Activated CD8-positive, alpha-beta T cell treated with anti-CD3 and anti-CD28 coated beads, Interleukin-2, amount 10 ng/mL, durations not matched to agents 7 days and 5 days (primary cell): ENCODE data around the gene TCIRG1. TPM values are rescaled to one million over a fixed set of nuclear protein-coding genes. Genes with fewer than 3 reads are reported as not detected.

Experiments used
- ATAC-seq: fragments of 150-1000 bp; cut with Tn5 transposase; one replicate; pipeline ENCODE4 v1.10.0; 2021; ENCODE audit warnings: moderate library complexity
- CTCF ChIA-PET: fragments of 350-600 bp; sonication (Branson Sonifier 250); formaldehyde crosslinking; loops from one replicate; lab custom pipeline; 2021; ENCODE audit warnings: antibody characterized with exemption; lab: Charles Lee
- POLR2A ChIA-PET: fragments of 350-600 bp; sonication (Branson Sonifier 250); formaldehyde crosslinking; loops from one replicate; lab custom pipeline; 2021; ENCODE audit warnings: antibody characterized with exemption; lab: Charles Lee
- DNase-seq: peaks from one replicate; pipeline ENCODE4 v3.0.0-alpha.2; 2020
- H3K27ac Mint-ChIP-seq: one replicate; pipeline ENCODE4 v1.8.0; 2021; ENCODE audit warnings: mild to moderate bottlenecking, mixed read lengths
- H3K27me3 Mint-ChIP-seq: one replicate; pipeline ENCODE4 v1.8.0; 2021; ENCODE audit warnings: low read depth, mixed read lengths
- H3K36me3 Mint-ChIP-seq: one replicate; pipeline ENCODE4 v1.8.0; 2021; ENCODE audit warnings: low read depth, mixed read lengths
- H3K4me1 Mint-ChIP-seq: one replicate; pipeline ENCODE4 v1.8.0; 2021; ENCODE audit warnings: low read depth, mixed read lengths
- H3K4me3 Mint-ChIP-seq: one replicate; pipeline ENCODE4 v1.8.0; 2021; ENCODE audit warnings: mild to moderate bottlenecking, mixed read lengths
- H3K9me3 Mint-ChIP-seq: one replicate; pipeline ENCODE4 v1.8.0; 2022; ENCODE audit warnings: mixed read lengths; ENCODE audit not compliant: insufficient read depth
- total RNA-seq, 2 experiments: library from RNA; stranded (reverse); gene quantifications; one replicate each; pipeline ENCODE4 v1.2.3, GENCODE V29; 2021

Gene TCIRG1
- total RNA-seq, 2 experiments from 2014 or later: 238 to 263 TPM

DNA sequence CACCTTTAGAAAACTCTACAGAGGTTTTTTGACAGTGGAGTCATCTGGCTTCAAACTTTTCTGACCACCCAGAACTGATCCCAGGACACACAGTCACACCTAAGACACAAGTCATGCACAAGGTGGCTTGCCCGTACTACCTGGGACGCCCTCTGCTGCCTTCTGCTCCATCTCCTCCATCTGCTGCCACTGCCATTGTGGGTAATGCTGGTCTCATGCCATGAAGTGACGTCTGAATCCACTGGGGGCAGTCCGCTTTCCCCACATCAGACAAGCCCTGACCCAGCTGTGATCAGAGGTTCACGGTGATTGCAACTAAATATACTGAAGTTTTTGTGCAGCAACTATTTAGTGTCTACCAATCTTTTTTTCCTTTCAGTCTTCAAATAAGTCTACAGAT is 13.8 kb upstream of the TCIRG1 start:
- no peaks in the 10 kb centered on the region for H3K9me3 Mint-ChIP-seq
- no peaks in the 10 kb centered on the region for H3K27me3 Mint-ChIP-seq
- DNase-seq: peak; percentile 39
- CTCF ChIA-PET: interaction anchor here (1.3 to 1.5 kb wide), 2 partner anchors 15 to 92 kb away, joined by 3 to 4 read pairs; no protein-coding TSS in a partner anchor
- no peaks in the 10 kb centered on the region for H3K36me3 Mint-ChIP-seq
- peaks cover 30% of the 10 kb centered on the region for H3K4me1 Mint-ChIP-seq
- H3K4me3 Mint-ChIP-seq: no peak overlapping the region
- POLR2A ChIA-PET: no interaction called here
- ATAC-seq: peak; percentile 44
- no peak overlapping the region for H3K27ac Mint-ChIP-seq

DNA sequence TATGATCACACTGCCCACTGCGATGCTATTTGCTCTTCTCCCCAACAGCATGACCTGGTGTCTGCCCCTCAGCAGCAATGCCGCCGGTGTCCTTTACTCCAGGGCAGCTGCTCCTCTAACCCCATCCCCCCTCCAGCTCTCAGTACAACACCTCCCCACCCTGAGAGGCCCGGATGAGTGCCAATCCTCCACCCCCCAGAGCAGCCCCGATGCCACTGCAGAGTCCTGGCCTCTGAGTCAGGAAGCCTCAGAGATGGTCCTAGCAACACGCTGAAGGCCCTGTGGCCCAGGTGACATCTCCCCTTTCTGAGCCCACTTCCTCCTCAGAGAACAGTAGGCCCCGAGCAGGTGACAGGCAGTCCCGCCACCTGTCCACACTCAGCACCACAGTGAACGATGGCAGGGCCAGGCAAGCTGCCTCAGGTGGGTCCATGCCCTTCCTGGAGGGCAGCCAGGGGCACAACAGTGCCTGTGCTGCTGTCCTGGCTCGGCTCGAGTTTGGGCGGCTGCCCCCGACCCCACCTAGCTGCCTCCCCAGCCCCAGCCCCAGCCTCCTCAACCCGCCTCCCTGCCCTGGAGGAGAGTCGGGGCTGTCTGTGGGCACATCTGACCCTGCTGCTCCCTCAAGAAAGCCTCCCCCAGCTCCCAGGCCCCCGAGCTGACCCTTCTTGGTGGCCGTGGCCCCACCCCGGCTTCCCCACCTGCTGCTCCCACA is 12.3 kb upstream of the TCIRG1 start:
- H3K4me1 Mint-ChIP-seq: peaks cover 35% of the 10 kb centered on the region
- H3K36me3 Mint-ChIP-seq: peaks cover 6% of the 10 kb centered on the region
- no peaks in the 10 kb centered on the region for H3K27me3 Mint-ChIP-seq
- no peaks in the 10 kb centered on the region for H3K9me3 Mint-ChIP-seq
- ChIA-PET CTCF (no interaction called here), POLR2A (no interaction called here)
- no peak overlapping the region for H3K4me3 Mint-ChIP-seq
- H3K27ac Mint-ChIP-seq: no peak overlapping the region
- ATAC-seq: no peak
- no peak for DNase-seq

DNA sequence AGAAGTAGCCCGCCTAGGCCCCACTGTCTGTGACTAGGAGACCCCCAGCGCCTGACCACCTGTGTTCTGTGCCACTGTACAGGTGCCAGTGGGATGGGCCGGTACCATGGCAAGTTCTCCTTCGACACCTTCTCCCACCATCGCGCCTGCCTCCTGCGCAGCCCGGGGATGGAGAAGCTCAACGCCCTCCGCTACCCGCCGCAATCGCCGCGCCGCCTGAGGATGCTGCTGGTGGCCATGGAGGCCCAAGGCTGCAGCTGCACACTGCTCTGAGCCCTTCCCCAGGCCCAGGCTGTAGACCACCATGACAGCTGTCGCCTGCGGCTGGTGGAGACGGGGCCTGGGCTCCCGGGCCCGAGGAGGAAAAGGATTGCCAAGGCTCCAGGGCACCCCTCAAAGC is 11.2 kb upstream of the TCIRG1 start:
- ChIA-PET POLR2A (interaction anchor here (0.9 kb wide), 1 partner anchor 20 kb away, joined by 3 read pairs; no protein-coding TSS in a partner anchor), CTCF (no interaction called here)
- H3K4me1 Mint-ChIP-seq: peaks cover 39% of the 10 kb centered on the region
- H3K27ac Mint-ChIP-seq: no peak overlapping the region
- H3K27me3 Mint-ChIP-seq: no peaks in the 10 kb centered on the region
- DNase-seq: no peak
- no peak for ATAC-seq
- H3K9me3 Mint-ChIP-seq: no peaks in the 10 kb centered on the region
- no peak overlapping the region for H3K4me3 Mint-ChIP-seq
- peaks cover 6% of the 10 kb centered on the region for H3K36me3 Mint-ChIP-seq

DNA sequence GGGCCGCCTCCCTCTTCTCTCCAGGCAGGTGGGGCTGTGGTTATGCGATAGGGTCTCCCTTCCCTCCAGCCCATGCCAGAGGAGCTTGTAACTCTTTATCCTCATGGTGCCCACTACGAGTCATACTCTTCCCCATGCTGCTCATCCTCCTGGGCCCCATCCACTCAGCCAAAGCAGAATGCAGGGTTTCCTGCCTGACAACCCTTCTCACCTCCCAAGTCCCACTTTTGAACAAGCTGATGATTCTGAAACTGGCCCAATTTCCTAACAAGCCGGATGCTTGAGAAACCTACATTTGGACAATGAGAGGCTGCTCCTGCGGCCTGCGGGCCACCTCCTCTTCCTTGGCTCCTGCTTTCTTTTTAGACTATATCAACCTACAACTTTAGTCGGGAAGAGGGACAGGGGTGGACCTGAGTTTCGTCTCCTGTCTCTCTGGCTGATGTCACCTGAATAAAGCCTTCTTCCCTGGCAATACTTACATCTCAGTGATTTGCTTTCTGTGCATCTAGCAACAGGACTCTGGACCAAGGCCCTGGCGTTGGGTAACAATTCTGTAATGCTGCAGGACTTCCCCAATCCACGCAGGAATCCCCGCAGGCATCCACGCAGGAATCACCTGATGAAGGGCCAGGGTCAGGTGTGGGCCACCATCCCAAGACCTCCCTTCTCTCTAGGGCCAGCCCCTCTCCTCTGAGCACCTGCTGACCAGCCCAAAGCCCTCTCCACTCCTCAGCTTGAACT is 9.9 kb upstream of the TCIRG1 start:
- no peak for ATAC-seq
- peak overlapping the region; percentile 74 for H3K27ac Mint-ChIP-seq
- ChIA-PET POLR2A (no interaction called here), CTCF (no interaction called here)
- peaks cover 41% of the 10 kb centered on the region for H3K4me1 Mint-ChIP-seq
- H3K4me3 Mint-ChIP-seq: peak overlapping the region; percentile 97
- peaks cover 10% of the 10 kb centered on the region for H3K36me3 Mint-ChIP-seq
- no peak for DNase-seq
- H3K9me3 Mint-ChIP-seq: no peaks in the 10 kb centered on the region
- no peaks in the 10 kb centered on the region for H3K27me3 Mint-ChIP-seq

DNA sequence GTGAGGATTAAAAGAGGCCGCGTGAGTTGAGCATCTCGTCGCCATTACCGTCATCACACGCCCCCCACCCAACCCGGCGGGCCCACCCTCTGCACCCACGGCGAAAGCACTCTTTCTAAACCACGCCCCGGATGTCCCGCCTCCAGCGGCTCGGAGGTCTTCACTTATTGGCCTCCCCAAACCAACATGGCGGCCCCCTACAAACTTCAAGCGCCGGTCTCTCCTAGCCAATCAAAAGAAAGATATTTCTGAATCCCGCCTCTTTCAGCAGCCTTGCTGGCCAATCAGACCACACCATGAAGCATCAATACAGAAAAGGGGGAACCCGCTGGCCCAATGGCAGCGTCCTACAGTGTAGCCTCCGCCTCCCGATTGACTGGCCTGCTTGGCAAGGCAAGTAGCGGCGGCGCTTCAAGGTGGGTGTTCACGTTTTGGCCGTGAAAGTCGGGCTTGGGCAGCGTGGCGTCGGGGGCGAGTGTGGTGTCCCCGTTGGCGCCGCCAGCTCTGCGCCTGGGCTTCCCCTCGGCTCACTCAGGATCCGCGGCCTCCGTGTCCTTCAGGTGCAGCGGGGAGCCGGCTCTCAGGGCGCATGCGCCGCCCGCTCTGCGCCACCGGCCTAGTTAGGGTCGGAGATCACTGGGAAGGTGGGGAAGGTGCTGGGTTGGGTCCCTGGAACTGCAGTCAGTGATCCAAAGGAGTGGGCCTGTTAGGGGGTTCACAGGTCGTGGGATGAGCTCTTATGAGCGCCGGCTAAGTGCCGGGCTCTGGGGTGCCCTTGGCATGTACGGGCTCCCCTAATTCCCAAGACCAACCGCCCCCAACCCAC is 8.3 kb upstream of the TCIRG1 start, which contains the start of gene NDUFS8:
Gene NDUFS8 (plus strand): TSS at position 364 of the 826 bp plus-strand sequence. CDS start 1,471 bp downstream, outside the sequence.
- H3K9me3 Mint-ChIP-seq: no peaks in the 10 kb centered on the region
- ATAC-seq: peak; percentile 98
- CTCF ChIA-PET: interaction anchor here (1.2 kb wide), 1 partner anchor 240 kb away, joined by 3 read pairs; no protein-coding TSS in a partner anchor
- H3K36me3 Mint-ChIP-seq: peaks cover 14% of the 10 kb centered on the region
- POLR2A ChIA-PET: interaction anchor here (0.7 to 2.4 kb wide), 4 partner anchors 8 to 21 kb away, joined by 3 to 15 read pairs (median 3); no protein-coding TSS in a partner anchor
- peaks cover 40% of the 10 kb centered on the region for H3K4me1 Mint-ChIP-seq
- H3K27ac Mint-ChIP-seq: peak within 1 kb of the TSS; percentile 98
- DNase-seq: peak; percentile 97
- no peaks in the 10 kb centered on the region for H3K27me3 Mint-ChIP-seq
- peak within 1 kb of the TSS; percentile 97 for H3K4me3 Mint-ChIP-seq

DNA sequence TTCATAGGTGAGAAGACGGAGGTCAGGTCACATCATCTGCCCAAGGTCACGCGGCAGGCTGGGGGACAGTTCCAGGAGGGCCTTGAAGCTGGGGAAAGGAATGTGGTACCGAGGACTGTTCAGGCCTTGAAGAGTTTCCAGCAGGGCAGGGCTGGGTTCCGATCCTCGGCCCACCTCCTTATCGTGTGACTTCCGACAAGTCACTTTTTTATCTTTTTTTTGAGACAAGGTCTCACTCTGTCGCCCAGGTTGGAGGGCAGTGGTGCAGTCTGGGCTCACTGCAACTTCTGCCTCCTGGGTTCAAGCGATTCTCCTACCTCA is 7.7 kb upstream of the TCIRG1 start:
- peak; percentile 35 for DNase-seq
- peak overlapping the region; percentile 97 for H3K4me3 Mint-ChIP-seq
- H3K27ac Mint-ChIP-seq: peak overlapping the region; percentile 98
- ChIA-PET POLR2A (interaction anchor here (0.9 to 2.4 kb wide), 3 partner anchors 10 to 20 kb away, joined by 3 to 15 read pairs (median 3); no protein-coding TSS in a partner anchor), CTCF (interaction anchor here (1.2 kb wide), 1 partner anchor 240 kb away, joined by 3 read pairs; no protein-coding TSS in a partner anchor)
- H3K27me3 Mint-ChIP-seq: no peaks in the 10 kb centered on the region
- ATAC-seq: no peak
- H3K36me3 Mint-ChIP-seq: peaks cover 14% of the 10 kb centered on the region
- no peaks in the 10 kb centered on the region for H3K9me3 Mint-ChIP-seq
- peaks cover 36% of the 10 kb centered on the region for H3K4me1 Mint-ChIP-seq

DNA sequence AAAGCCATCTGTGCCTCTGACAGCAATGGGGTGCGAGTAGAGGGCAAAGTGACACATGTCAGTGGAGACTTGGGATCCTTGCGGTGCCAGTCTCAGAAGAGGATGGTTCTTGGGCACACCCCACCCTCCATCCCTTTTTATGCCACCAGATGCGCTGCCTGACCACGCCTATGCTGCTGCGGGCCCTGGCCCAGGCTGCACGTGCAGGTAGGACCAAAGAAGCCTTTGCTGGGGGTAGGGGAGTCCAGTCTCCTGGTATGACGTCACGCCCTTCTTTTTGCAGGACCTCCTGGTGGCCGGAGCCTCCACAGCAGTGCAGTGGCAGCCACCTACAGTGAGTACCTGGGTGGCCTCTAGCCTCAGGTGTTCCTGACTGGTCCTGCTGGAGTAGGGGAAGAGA is 6.8 kb upstream of the TCIRG1 start:
- no peak for ATAC-seq
- ChIA-PET POLR2A (interaction anchor here (2.4 kb wide), 1 partner anchor 9 kb away, joined by 15 read pairs; no protein-coding TSS in a partner anchor), CTCF (no interaction called here)
- Mint-ChIP-seq H3K9me3 (no peaks in the 10 kb centered on the region), H3K36me3 (peaks cover 18% of the 10 kb centered on the region), H3K27me3 (no peaks in the 10 kb centered on the region), H3K4me1 (peaks cover 40% of the 10 kb centered on the region), H3K4me3 (peak overlapping the region; percentile 97), H3K27ac (peak overlapping the region; percentile 98)
- DNase-seq: no peak

DNA sequence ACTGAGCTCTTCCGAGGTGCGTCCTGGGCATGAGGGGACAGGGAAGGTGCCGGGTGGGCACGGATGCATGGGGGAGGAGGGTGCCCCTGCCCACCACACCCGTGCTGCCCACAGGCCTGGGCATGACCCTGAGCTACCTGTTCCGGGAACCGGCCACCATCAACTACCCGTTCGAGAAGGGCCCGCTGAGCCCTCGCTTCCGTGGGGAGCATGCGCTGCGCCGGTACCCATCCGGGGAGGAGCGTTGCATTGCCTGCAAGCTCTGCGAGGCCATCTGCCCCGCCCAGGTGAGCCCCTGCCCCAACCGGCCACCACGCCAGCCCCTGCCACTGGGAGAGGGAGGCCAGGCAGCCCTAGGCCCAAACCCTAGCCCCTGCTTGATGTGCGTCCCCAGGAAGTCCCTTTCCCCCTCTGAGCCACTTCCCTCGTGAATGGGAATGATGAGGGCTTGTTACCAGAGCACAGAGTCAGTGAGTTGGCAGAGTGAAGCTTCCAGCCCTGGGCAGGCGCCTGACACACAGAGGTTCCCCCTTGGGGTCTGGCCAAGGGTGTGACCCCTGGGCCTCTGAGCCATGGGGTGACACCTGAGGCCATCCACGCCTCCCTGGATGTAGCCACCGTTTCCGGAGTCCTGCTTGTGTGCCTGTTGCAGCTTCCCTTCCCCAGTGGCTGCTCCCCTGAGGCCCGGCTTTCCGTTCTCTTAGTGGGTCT is 5.7 kb upstream of the TCIRG1 start:
- peaks cover 18% of the 10 kb centered on the region for H3K36me3 Mint-ChIP-seq
- H3K27ac Mint-ChIP-seq: no peak overlapping the region
- ChIA-PET CTCF (no interaction called here), POLR2A (no interaction called here)
- peaks cover 48% of the 10 kb centered on the region for H3K4me1 Mint-ChIP-seq
- H3K4me3 Mint-ChIP-seq: no peak overlapping the region
- H3K27me3 Mint-ChIP-seq: no peaks in the 10 kb centered on the region
- DNase-seq: no peak
- H3K9me3 Mint-ChIP-seq: no peaks in the 10 kb centered on the region
- no peak for ATAC-seq

DNA sequence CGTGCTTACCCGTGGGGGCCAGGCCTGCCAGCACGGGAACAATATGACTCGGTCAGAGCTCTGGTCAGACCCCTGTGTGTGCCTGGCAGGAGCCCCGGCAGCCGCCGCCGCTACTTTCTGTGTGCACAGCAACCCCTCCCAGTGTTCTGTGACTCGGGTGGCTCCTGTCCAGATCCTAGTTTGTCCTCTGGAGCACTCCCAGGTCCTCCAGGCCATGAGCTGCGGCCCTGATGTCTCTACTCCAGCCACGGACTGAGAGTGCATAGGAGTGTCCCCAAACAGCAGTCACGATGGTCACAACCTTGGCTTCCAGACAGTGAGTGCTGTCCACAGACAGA is 5.1 kb upstream of the TCIRG1 start:
- ChIA-PET POLR2A (no interaction called here), CTCF (no interaction called here)
- DNase-seq (no peak), ATAC-seq (no peak)
- H3K4me1 Mint-ChIP-seq: peaks cover 49% of the 10 kb centered on the region
- H3K36me3 Mint-ChIP-seq: peaks cover 18% of the 10 kb centered on the region
- no peak overlapping the region for H3K4me3 Mint-ChIP-seq
- H3K27me3 Mint-ChIP-seq: no peaks in the 10 kb centered on the region
- no peak overlapping the region for H3K27ac Mint-ChIP-seq
- no peaks in the 10 kb centered on the region for H3K9me3 Mint-ChIP-seq

DNA sequence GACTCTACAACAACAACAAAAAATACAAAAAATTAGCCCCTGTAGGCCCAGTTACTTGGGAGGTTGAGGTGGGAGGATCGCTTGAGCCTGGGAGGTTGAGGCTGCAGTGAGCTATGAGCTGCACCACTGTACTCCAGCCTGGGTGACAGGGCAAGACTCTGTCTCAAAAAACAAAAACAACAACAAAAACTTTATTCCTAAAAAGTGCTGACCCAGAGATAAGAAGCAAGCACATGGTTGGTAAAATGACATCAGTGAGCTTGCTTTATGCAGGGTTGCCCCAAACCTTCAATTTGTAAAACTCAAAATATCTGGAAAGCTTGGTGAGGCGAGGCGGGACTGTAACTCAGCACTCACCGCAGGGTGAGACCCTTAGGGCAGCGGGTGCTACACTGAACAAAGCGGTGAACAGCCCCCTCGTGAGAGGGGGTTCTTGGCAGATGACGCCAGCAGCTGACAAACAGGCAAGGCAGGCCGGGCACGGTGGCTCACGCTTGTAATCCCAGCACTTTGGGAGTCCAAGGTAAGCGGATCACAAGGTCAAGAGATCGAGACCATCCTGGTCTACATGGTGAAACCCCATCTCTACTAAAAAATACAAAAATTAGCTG is 3.5 kb upstream of the TCIRG1 start:
- ChIA-PET CTCF (no interaction called here), POLR2A (interaction anchor here (1.1 kb wide), 1 partner anchor 36 kb away, joined by 3 read pairs; no protein-coding TSS in a partner anchor)
- ATAC-seq (no peak), DNase-seq (no peak)
- Mint-ChIP-seq H3K4me3 (no peak overlapping the region), H3K36me3 (peaks cover 25% of the 10 kb centered on the region), H3K27ac (peak overlapping the region; percentile 57), H3K27me3 (no peaks in the 10 kb centered on the region), H3K4me1 (peaks cover 33% of the 10 kb centered on the region), H3K9me3 (no peaks in the 10 kb centered on the region)
